T-cell (primary cell): ENCODE data around the gene OTUD6A. TPM values are rescaled to one million over a fixed set of nuclear protein-coding genes. Genes with fewer than 3 reads are reported as not detected.

Experiments
- ATAC-seq, 4 experiments: fragments of 200-7000 bp in 3 of 4; fragments of 150-1000 bp in 1 of 4; cut with Tn5 transposase; replicated peaks in 1 of 4; 1 replicate in 3 of 4; 2 replicates in 1 of 4; pipeline ENCODE4 v1.10.0; 2021; ENCODE audit warnings: moderate library complexity in 3 of 4, mild to moderate bottlenecking in 2 of 4, moderate number of reproducible peaks in 1 of 4
- CTCF ChIA-PET, 2 donors: fragments of 300-600 bp; sonication (Branson Sonifier 250); formaldehyde crosslinking; loops; one replicate each; lab custom pipeline; 2022; ENCODE audit warnings: antibody characterized with exemption in 2 of 2; lab: Charles Lee
- POLR2A ChIA-PET, 2 donors: fragments of 300-600 bp; sonication (Branson Sonifier 250); formaldehyde crosslinking; loops; one replicate each; lab custom pipeline; 2022; ENCODE audit warnings: antibody characterized with exemption in 2 of 2; lab: Charles Lee
- DNase-seq, 35 experiments: peaks; one replicate each; pipeline versions ENCODE4 v3.0.0 to v3.0.0-alpha.2; 2013 to 2023
- H3K27ac ChIP-seq: one replicate; pipeline ENCODE4 v1.5.1; 2013; ENCODE audit warnings: low read length
- H3K27me3 ChIP-seq, 2 experiments: replicated peaks in 1 of 2; 1 replicate in 1 of 2; 2 replicates in 1 of 2; pipeline versions ENCODE4 v1.6.1 to v1.7.0; 2013; ENCODE audit warnings: low read length in 1 of 2, mixed read lengths in 1 of 2; ENCODE audit not compliant: control insufficient read depth in 2 of 2, insufficient read depth in 2 of 2; ENCODE audit errors: extremely low read depth in 1 of 2
- H3K36me3 ChIP-seq, 2 donors: 1 replicate in 1 of 2; 2 replicates in 1 of 2; pipeline versions ENCODE4 v1.6.1 to v1.7.0; 2013; ENCODE audit warnings: low read length in 1 of 2; ENCODE audit not compliant: control insufficient read depth in 2 of 2, insufficient read depth in 1 of 2; ENCODE audit errors: extremely low read depth in 1 of 2
- H3K4me1 ChIP-seq, 2 experiments: 1 replicate in 1 of 2; 2 replicates in 1 of 2; pipeline versions ENCODE4 v1.6.1 to v1.7.0; 2013; ENCODE audit warnings: low read length in 2 of 2, mixed read lengths in 1 of 2; ENCODE audit not compliant: insufficient read depth in 2 of 2, control insufficient read depth in 1 of 2; ENCODE audit errors: extremely low read depth in 1 of 2
- H3K4me3 ChIP-seq, 2 donors: 1 replicate in 1 of 2; 2 replicates in 1 of 2; pipeline versions ENCODE4 v1.5.1 to v1.7.0; 2013; ENCODE audit warnings: mild to moderate bottlenecking in 2 of 2, low read length in 1 of 2, moderate library complexity in 1 of 2; ENCODE audit not compliant: control insufficient read depth in 1 of 2; ENCODE audit errors: extremely low read depth in 1 of 2
- H3K9me3 ChIP-seq: 2 replicates; pipeline ENCODE4 v1.7.0; 2013
- H3K27ac Mint-ChIP-seq, 2 donors: one replicate each; pipeline ENCODE4 v1.8.0; 2020 to 2021; ENCODE audit warnings: mild to moderate bottlenecking in 2 of 2, mixed read lengths in 2 of 2
- H3K27me3 Mint-ChIP-seq, 2 donors: one replicate each; pipeline ENCODE4 v1.8.0; 2021 to 2022; ENCODE audit warnings: mixed read lengths in 2 of 2
- H3K36me3 Mint-ChIP-seq: one replicate; pipeline ENCODE4 v1.8.0; 2021; ENCODE audit warnings: mixed read lengths
- H3K4me1 Mint-ChIP-seq, 3 donors: one replicate each; pipeline ENCODE4 v1.8.0; 2020 to 2022; ENCODE audit warnings: mixed read lengths in 3 of 3, mild to moderate bottlenecking in 1 of 3
- H3K4me3 Mint-ChIP-seq, 3 donors: one replicate each; pipeline ENCODE4 v1.8.0; 2020 to 2022; ENCODE audit warnings: mild to moderate bottlenecking in 3 of 3, mixed read lengths in 3 of 3, moderate library complexity in 3 of 3
- H3K9me3 Mint-ChIP-seq, 3 donors: one replicate each; pipeline ENCODE4 v1.8.0; 2020 to 2022; ENCODE audit warnings: mixed read lengths in 3 of 3
- WGBS: methylation state at CpG from one replicate; pipeline ENCODE4 v1.1.5; 2013; ENCODE audit warnings: missing lambda C conversion rate; ENCODE audit not compliant: insufficient coverage; 5-methylcytosine and 5-hydroxymethylcytosine counted together
- total RNA-seq, 35 experiments: library from RNA in 6 of 35; stranded (reverse) in 6 of 35; fragments of 120-200 nt in 1 of 35; gene quantifications; one replicate each; pipeline versions ENCODE4 v1.2.1 to v1.2.4 and lab custom pipeline; 2013 to 2026

OTUD6A gene
- total RNA-seq, 5 donors from 2014 or later (not counting 1 experiment from before 2014, with no cell fraction given): not detected

GRCh38 chrX:70043685-70044084 is 18.6 kb upstream of the OTUD6A start:
- no peak overlapping the region for H3K4me3 Mint-ChIP-seq
- DNase-seq (no peak), ATAC-seq (no peak)
- POLR2A ChIA-PET: no interaction called here
- no peaks in the 10 kb centered on the region for H3K9me3 Mint-ChIP-seq
- no peaks in the 10 kb centered on the region for H3K36me3 Mint-ChIP-seq
- H3K27me3 Mint-ChIP-seq: peaks cover 0 to 20% of the 10 kb centered on the region in 2 donors
- Histone ChIP-seq H3K9me3 (no peaks in the 10 kb centered on the region), H3K27ac (no peak overlapping the region), H3K36me3 (no peaks in the 10 kb centered on the region), H3K4me1 (no peaks in the 10 kb centered on the region), H3K27me3 (no peaks in the 10 kb centered on the region), H3K4me3 (no peak overlapping the region)
- H3K4me1 Mint-ChIP-seq: no peaks in the 10 kb centered on the region
- CTCF ChIA-PET: no interaction called here
- WGBS: 92% methylated on average over 6 of the region's 9 CpGs
- H3K27ac Mint-ChIP-seq: no peak overlapping the region

DNA sequence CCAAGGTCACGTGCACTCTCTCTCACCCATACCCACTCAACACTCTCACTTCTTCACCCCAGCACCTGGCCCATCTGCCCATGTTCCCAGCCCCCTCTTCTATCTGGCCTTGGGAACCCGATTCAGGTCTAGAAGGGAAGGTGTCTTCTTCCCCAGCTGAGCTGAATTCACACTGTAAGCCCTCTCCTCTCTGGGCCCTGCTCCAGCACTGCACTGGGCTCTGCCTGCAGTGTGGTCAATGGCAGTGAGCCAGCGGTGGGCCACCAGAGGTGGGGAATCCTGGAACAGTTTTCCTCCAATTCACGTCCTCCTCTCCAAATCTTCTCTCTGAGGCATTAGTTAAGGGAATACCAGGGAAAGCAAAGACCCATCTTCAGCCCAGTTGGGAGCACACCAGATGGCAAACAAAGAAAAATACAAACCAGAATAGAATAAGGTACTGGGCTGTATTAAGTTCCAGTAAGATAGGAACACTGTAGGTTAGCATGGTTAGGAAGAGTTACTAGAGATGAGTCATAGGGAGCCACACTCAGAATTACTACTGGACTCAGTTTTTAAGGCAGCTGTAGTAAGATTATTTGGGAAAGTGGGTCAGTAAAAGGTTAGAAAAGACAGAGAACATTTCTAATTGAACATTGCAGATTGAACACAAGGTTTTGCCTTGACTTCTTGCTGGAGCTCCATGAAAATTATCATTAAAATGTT is 17.6 kb upstream of the OTUD6A start:
- Histone ChIP-seq H3K9me3 (no peaks in the 10 kb centered on the region), H3K36me3 (no peaks in the 10 kb centered on the region), H3K4me3 (no peak overlapping the region), H3K4me1 (no peaks in the 10 kb centered on the region), H3K27me3 (no peaks in the 10 kb centered on the region), H3K27ac (no peak overlapping the region)
- no peak for DNase-seq
- ChIA-PET CTCF (no interaction called here), POLR2A (no interaction called here)
- no peak overlapping the region for H3K27ac Mint-ChIP-seq
- no CpG with 5 or more reads among the region's 4 CpGs for WGBS
- no peaks in the 10 kb centered on the region for H3K9me3 Mint-ChIP-seq
- no peaks in the 10 kb centered on the region for H3K4me1 Mint-ChIP-seq
- no peaks in the 10 kb centered on the region for H3K36me3 Mint-ChIP-seq
- H3K27me3 Mint-ChIP-seq: peaks cover 0 to 30% of the 10 kb centered on the region in 2 donors
- no peak overlapping the region for H3K4me3 Mint-ChIP-seq
- no peak for ATAC-seq

DNA sequence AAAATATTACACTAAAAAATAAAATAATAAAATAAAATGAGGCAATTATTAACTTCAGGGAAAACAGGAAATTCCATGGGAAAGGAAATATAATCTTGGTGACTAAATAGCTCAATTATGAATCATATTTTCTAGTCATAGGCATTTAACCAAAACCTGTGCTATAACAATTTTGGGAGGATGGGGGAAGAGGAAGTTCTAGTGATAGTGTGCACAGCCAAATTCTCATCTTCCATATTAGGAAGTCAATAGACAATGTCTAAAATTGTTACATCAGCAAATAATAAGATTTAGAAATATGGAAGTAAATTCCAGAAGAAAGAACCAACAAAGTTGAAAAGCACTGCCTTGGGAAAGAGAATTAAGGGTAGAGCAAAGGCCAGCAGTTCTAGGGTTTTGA is 15.3 kb upstream of the OTUD6A start:
- Mint-ChIP-seq H3K27me3 (peaks cover 2 to 33% of the 10 kb centered on the region in 2 donors), H3K4me1 (no peaks in the 10 kb centered on the region), H3K4me3 (no peak overlapping the region), H3K9me3 (no peaks in the 10 kb centered on the region), H3K36me3 (no peaks in the 10 kb centered on the region), H3K27ac (no peak overlapping the region)
- Histone ChIP-seq H3K27me3 (no peaks in the 10 kb centered on the region), H3K9me3 (no peaks in the 10 kb centered on the region), H3K4me1 (no peaks in the 10 kb centered on the region), H3K4me3 (no peak overlapping the region), H3K27ac (no peak overlapping the region), H3K36me3 (no peaks in the 10 kb centered on the region)
- POLR2A ChIA-PET: no interaction called here
- CTCF ChIA-PET: interaction anchor here in 1 of 2 donors (0.6 kb wide), 1 partner anchor 12 kb away, joined by 3 read pairs; no protein-coding TSS in a partner anchor
- DNase-seq: no peak
- no peak for ATAC-seq

GRCh38 chrX:70049406-70049805 is 12.9 kb upstream of the OTUD6A start:
- Mint-ChIP-seq H3K27me3 (peaks cover 2 to 44% of the 10 kb centered on the region in 2 donors), H3K4me3 (no peak overlapping the region), H3K4me1 (no peaks in the 10 kb centered on the region), H3K9me3 (no peaks in the 10 kb centered on the region), H3K36me3 (no peaks in the 10 kb centered on the region), H3K27ac (no peak overlapping the region)
- WGBS: 56% methylated on average over 2 of the region's 3 CpGs
- ChIA-PET POLR2A (no interaction called here), CTCF (no interaction called here)
- DNase-seq: no peak
- Histone ChIP-seq H3K27ac (no peak overlapping the region), H3K4me1 (no peaks in the 10 kb centered on the region), H3K36me3 (no peaks in the 10 kb centered on the region), H3K4me3 (no peak overlapping the region), H3K27me3 (peaks cover 0 to 2% of the 10 kb centered on the region in 2 experiments), H3K9me3 (no peaks in the 10 kb centered on the region)
- ATAC-seq: no peak

GRCh38 chrX:70049925-70050324 is 12.3 kb upstream of the OTUD6A start, which contains the start of gene AWAT2:
Gene AWAT2 (minus strand): TSS chrX:70049938. CDS start chrX:70049932, 6 bp downstream.
- peaks cover 2 to 39% of the 10 kb centered on the region in 2 donors for H3K27me3 Mint-ChIP-seq
- no peak within 1 kb of the TSS for H3K27ac ChIP-seq
- H3K9me3 Mint-ChIP-seq: no peaks in the 10 kb centered on the region
- POLR2A ChIA-PET: no interaction called here
- no peaks in the 10 kb centered on the region for H3K9me3 ChIP-seq
- CTCF ChIA-PET: interaction anchor here in 1 of 2 donors (0.6 kb wide), 1 partner anchor 9 kb away, joined by 3 read pairs; no protein-coding TSS in a partner anchor
- no peak within 1 kb of the TSS for H3K27ac Mint-ChIP-seq
- no peaks in the 10 kb centered on the region for H3K36me3 ChIP-seq
- no peaks in the 10 kb centered on the region for H3K36me3 Mint-ChIP-seq
- ATAC-seq (no peak), DNase-seq (no peak)
- H3K4me3 Mint-ChIP-seq: no peak within 1 kb of the TSS
- H3K4me1 Mint-ChIP-seq: no peaks in the 10 kb centered on the region
- no peaks in the 10 kb centered on the region for H3K4me1 ChIP-seq
- WGBS: 100% methylated on average over 1 of the region's 4 CpGs
- H3K4me3 ChIP-seq: no peak within 1 kb of the TSS
- H3K27me3 ChIP-seq: peaks cover 0 to 4% of the 10 kb centered on the region in 2 experiments

GRCh38 chrX:70052895-70053615 is 9.2 kb upstream of the OTUD6A start:
- CTCF ChIA-PET: no interaction called here
- DNase-seq: no peak
- POLR2A ChIA-PET: no interaction called here

More at GRCh38 chrX:70052895-70053615, 9.2 kb upstream of the OTUD6A start:
- H3K27ac ChIP-seq: no peak overlapping the region
- Mint-ChIP-seq H3K4me3 (no peak overlapping the region), H3K36me3 (no peaks in the 10 kb centered on the region), H3K27me3 (peaks cover 2 to 56% of the 10 kb centered on the region in 2 donors), H3K4me1 (no peaks in the 10 kb centered on the region), H3K27ac (no peak overlapping the region), H3K9me3 (no peaks in the 10 kb centered on the region)
- H3K4me3 ChIP-seq: no peak overlapping the region
- no peaks in the 10 kb centered on the region for H3K4me1 ChIP-seq
- peaks cover 0 to 4% of the 10 kb centered on the region in 2 experiments for H3K27me3 ChIP-seq
- no peaks in the 10 kb centered on the region for H3K9me3 ChIP-seq
- no peaks in the 10 kb centered on the region for H3K36me3 ChIP-seq
- WGBS: no CpG with 5 or more reads among the region's 11 CpGs
- no peak for ATAC-seq
